Transverse colon (tissue), 4 donors: ENCODE data around the gene IRF9. TPM values are rescaled to one million over a fixed set of nuclear protein-coding genes. Genes with fewer than 3 reads are reported as not detected.
A peak's percentile ranks its signal among the peaks of the same experiment; 100 is the strongest.

ENCODE experiments used
- DNase-seq: peaks from one replicate; pipeline ENCODE4 v3.0.0-alpha.2; 2019
- H3K27ac ChIP-seq, 4 donors: fragments of 200-600 bp; sonication (generic); 2 replicates each; pipeline ENCODE4 v1.5.1; 2016 to 2018; ENCODE audit warnings: inconsistent platforms in 4 of 4
- H3K27me3 ChIP-seq: fragments of 200-600 bp; sonication (generic); 2 replicates; pipeline ENCODE4 v1.5.1; 2017; ENCODE audit warnings: inconsistent platforms
- H3K36me3 ChIP-seq, 4 donors: fragments of 200-600 bp; sonication (generic); 2 replicates each; pipeline ENCODE4 v1.5.1; 2017 to 2019; ENCODE audit warnings: inconsistent platforms in 4 of 4
- H3K4me1 ChIP-seq, 4 donors: fragments of 200-600 bp; sonication (generic); 2 replicates each; pipeline ENCODE4 v1.5.1; 2017 to 2020; ENCODE audit warnings: inconsistent platforms in 4 of 4
- H3K4me3 ChIP-seq, 4 donors: fragments of 200-600 bp; sonication (generic); 1 replicate in 1 of 4; 2 replicates in 3 of 4; pipeline versions ENCODE4 v1.5.1 to v1.6.1; 2017 to 2019; ENCODE audit warnings: inconsistent platforms in 4 of 4
- H3K9me3 ChIP-seq, 2 donors: fragments of 200-600 bp; sonication (generic); 2 replicates each; pipeline ENCODE4 v1.5.1; 2017 to 2019; ENCODE audit warnings: inconsistent platforms in 2 of 2
- EP300 ChIP-seq: sonication (generic); formaldehyde crosslinking; IDR thresholded peaks from one replicate; pipeline ENCODE4 v1.6.1; 2017; ENCODE audit warnings: antibody characterized with exemption, low read depth
- POLR2A ChIP-seq: fragments of 450-650 bp; IDR thresholded peaks from one replicate; pipeline ENCODE4 v1.6.1; 2016; ENCODE audit warnings: antibody characterized with exemption, mild to moderate bottlenecking, moderate library complexity
- POLR2AphosphoS5 ChIP-seq, 3 donors: sonication (generic); formaldehyde crosslinking; IDR thresholded peaks; one replicate each; pipeline ENCODE4 v1.6.1; 2016; ENCODE audit warnings: antibody characterized with exemption in 3 of 3
- WGBS, 2 donors: methylation state at CpG; one replicate each; pipeline ENCODE4 v1.1.5; 2018; ENCODE audit warnings: low coverage in 1 of 2; 5-methylcytosine and 5-hydroxymethylcytosine counted together
- in situ Hi-C, 4 donors: fragments of 200-750 bp; cut with MboI; loops; one replicate each; pipeline versions ENCODE4 v1.15.0 to v1.15.1; 2017; ENCODE audit warnings: low sequenced_read_pairs in 3 of 4, low pct_ligation_motif_present in 1 of 4, low pct_unique_long_range_greater_than_20kb in 1 of 4
- intact Hi-C: fragments of 100-400 bp; cut with DNase I; formaldehyde crosslinking; loops from one replicate; pipeline ENCODE4 v1.15.1; 2023; ENCODE audit warnings: low total_unique reads
- total RNA-seq, 4 donors: library from RNA; depleted of rRNA; stranded (reverse); fragments of >200 nt; gene quantifications; one replicate each; pipeline ENCODE4 v1.1.0, GENCODE V29; 2016
- TF ChIP-seq, protein P1 (sequence below), 5 experiments: fragments of 200-600 bp in 3 of 5; fragments of 450-650 bp in 2 of 5; sonication (generic) in 3 of 5; IDR thresholded peaks; 1 replicate in 2 of 5; 2 replicates in 3 of 5; pipeline ENCODE4 v1.5.1; 2016 to 2017; ENCODE audit warnings: antibody characterized with exemption in 5 of 5, inconsistent platforms in 3 of 5, mild to moderate bottlenecking in 2 of 5, moderate library complexity in 1 of 5

The IRF9 gene
- total RNA-seq, 4 donors from 2014 or later: 44.2 to 81.9 (median 52.4) TPM

DNA sequence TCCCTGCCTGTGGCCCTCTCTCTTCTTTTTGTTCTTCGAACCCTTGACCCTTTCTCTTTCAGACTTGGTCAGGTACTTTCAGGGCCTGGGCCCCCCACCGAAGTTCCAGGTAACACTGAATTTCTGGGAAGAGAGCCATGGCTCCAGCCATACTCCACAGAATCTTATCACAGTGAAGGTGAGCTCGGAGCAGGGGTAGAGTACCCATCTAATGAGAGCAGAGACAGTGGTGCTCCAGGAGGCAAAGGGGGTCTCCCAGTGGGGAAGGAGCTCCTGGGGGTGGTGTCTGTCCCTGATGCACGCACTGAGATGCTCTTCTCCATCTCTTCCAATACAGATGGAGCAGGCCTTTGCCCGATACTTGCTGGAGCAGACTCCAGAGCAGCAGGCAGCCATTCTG is 4.7 kb downstream of the IRF9 start:
- Histone ChIP-seq H3K9me3 (no peaks in the 10 kb centered on the region), H3K36me3 (peaks cover 0 to 47% (median 15%) of the 10 kb centered on the region in 4 donors), H3K27me3 (no peaks in the 10 kb centered on the region), H3K4me3 (no peak overlapping the region), H3K4me1 (peaks cover 18 to 26% (median 21%) of the 10 kb centered on the region in 4 donors), H3K27ac (no peak overlapping the region)
- TF ChIP-seq EP300 (no peak), POLR2A (no peak), POLR2AphosphoS5 (IDR thresholded peaks at IDR 0.05) (no peak)
- TF ChIP-seq, protein P1, sequence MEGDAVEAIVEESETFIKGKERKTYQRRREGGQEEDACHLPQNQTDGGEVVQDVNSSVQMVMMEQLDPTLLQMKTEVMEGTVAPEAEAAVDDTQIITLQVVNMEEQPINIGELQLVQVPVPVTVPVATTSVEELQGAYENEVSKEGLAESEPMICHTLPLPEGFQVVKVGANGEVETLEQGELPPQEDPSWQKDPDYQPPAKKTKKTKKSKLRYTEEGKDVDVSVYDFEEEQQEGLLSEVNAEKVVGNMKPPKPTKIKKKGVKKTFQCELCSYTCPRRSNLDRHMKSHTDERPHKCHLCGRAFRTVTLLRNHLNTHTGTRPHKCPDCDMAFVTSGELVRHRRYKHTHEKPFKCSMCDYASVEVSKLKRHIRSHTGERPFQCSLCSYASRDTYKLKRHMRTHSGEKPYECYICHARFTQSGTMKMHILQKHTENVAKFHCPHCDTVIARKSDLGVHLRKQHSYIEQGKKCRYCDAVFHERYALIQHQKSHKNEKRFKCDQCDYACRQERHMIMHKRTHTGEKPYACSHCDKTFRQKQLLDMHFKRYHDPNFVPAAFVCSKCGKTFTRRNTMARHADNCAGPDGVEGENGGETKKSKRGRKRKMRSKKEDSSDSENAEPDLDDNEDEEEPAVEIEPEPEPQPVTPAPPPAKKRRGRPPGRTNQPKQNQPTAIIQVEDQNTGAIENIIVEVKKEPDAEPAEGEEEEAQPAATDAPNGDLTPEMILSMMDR (IDR thresholded peaks at IDR 0.05): no peak
- no peak for DNase-seq
- intact Hi-C loops: no loop called here
- WGBS, 2 donors: 98 to 100% methylated on average over 4 to 5 of the region's 5 CpGs
- in situ Hi-C loops: no loop called here

DNA sequence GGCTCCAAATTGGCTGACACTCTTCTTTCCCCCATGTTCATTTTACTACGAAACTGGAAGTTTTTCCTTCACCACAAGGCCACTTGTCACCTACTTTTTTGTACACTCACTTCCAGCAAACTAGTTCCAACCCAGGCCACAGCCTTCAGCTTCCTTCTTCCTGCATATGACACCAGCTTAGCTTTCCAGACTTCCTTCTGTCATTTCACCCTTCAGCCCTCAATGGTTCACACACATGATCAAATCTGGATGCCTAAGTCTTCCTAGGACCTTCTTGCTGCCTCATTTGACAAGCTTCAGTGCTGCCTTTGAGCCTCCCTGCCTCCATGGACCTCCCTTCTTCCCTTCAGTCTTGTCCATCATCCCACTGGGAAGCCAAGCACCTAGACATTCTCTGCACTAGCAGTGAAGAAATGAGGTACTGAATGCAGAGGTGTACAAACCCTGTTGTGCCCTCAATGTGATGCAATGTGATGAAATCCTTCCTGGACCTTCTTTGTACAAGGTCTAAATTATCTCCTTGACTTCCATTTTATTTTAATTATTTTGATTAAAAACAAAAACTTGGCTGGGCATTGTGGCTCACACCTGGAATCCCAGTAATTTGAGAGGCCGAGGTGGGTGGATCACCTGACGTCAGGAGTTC is 6.5 kb downstream of the IRF9 start:
- peaks cover 0 to 47% (median 15%) of the 10 kb centered on the region in 4 donors for H3K36me3 ChIP-seq
- H3K4me1 ChIP-seq: peaks cover 12 to 19% (median 13%) of the 10 kb centered on the region in 4 donors
- intact Hi-C loops: no loop called here
- TF ChIP-seq EP300 (no peak), POLR2AphosphoS5 (IDR thresholded peaks at IDR 0.05) (no peak), POLR2A (no peak)
- TF ChIP-seq, protein P1 (IDR thresholded peaks at IDR 0.05): no peak
- DNase-seq: no peak
- H3K27me3 ChIP-seq: no peaks in the 10 kb centered on the region
- WGBS, 2 donors: 86 to 95% methylated on average over 2 to 3 of the region's 3 CpGs
- no peak overlapping the region for H3K27ac ChIP-seq
- H3K9me3 ChIP-seq: no peaks in the 10 kb centered on the region
- in situ Hi-C loops: no loop called here
- no peak overlapping the region for H3K4me3 ChIP-seq

DNA sequence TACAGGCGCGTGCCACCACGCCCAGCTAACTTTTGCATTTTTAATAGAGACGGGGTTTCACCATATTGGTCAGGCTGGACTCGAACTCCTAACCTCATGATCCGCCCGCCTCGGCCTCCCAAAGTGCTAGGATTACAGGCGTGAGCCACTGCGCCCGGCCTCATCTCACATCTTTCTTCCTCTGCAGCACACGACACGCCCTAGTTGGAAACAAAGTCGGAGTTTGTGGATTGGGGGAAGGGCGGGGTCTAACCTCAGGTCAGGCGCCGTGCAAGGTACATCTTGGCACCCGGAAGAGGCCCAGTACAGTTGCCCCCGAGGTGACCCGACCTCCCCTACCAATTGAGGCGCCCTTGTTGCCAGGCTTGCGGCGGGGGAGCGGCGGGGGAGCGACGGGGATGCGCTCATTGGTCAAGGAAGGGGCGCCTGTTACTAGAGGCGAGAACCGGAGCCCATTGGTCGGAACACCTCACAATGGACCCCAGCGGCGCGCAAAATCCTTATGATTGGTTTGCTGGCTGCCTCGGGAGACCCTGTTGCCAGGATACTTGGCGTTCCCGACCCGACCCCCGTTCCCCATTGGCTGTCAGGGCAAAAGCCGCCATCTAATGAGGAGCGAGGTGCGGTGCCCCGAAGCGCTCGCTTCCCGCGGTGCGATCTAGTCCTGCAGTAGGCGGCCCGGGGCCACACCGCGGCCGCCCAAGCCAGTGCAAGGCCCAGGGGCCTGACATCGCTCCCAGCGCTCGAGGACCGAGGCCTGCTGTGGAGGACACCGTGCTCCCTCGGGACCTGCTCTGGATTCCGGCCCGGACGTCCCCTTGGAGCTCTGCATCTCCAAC is 10.6 kb downstream of the IRF9 start, which contains the start of gene REC8:
REC8 (plus strand) TSS at position 659 of the 839 bp plus-strand sequence. CDS start 473 bp downstream, outside the sequence.
- Histone ChIP-seq H3K9me3 (no peaks in the 10 kb centered on the region), H3K36me3 (peaks cover 0 to 19% (median under 1%) of the 10 kb centered on the region in 4 donors), H3K4me1 (peaks cover 0 to 7% (median 4%) of the 10 kb centered on the region in 4 donors), H3K4me3 (peak within 1 kb of the TSS in 2 of 4 donors; percentile 26 to 41), H3K27me3 (no peaks in the 10 kb centered on the region), H3K27ac (peak within 1 kb of the TSS; percentile 6 to 70 (median 44))
- intact Hi-C loops (no loop called here), in situ Hi-C loops (no loop called here)
- 40 to 52% methylated on average over 3 to 58 of the region's 63 CpGs for WGBS, 2 donors
- TF ChIP-seq POLR2A (peak; percentile 10), EP300 (no peak), POLR2AphosphoS5 (IDR thresholded peaks at IDR 0.05) (peak in 1 of 3 donors; percentile 21)
- TF ChIP-seq, protein P1 (IDR thresholded peaks at IDR 0.05): no peak
- peak; percentile 74 for DNase-seq

DNA sequence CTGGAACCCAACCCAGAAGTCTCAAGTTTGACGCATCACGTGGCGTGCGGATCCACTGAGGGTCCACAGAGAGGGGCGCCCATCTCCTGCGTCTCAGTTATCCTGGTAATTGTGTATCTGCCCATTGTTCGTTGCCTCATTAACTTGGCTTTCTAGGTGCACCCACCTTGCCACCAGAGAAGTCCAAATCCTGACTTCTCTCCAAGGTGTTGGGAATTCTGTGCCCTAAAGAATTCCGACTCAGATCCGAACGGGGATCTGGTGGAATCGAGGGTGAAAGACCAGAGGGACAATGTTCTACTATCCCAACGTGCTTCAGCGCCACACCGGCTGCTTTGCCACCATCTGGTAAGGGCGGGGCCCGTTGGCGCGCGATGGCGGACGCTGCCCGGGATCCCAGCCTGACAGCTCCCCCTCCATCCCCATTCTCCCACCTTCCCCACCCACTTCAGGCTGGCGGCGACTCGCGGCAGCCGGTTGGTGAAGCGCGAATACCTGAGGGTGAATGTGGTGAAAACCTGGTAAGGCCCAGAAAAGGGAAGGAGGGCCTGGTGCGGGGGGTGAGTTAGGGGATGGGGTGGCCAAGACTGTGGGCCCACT is 11.3 kb downstream of the IRF9 start:
- intact Hi-C loops: no loop called here
- no peaks in the 10 kb centered on the region for H3K27me3 ChIP-seq
- H3K9me3 ChIP-seq: no peaks in the 10 kb centered on the region
- DNase-seq: no peak
- H3K4me3 ChIP-seq: peak overlapping the region in 2 of 4 donors; percentile 26 to 41
- H3K4me1 ChIP-seq: peaks cover 0 to 7% (median 4%) of the 10 kb centered on the region in 4 donors
- peaks cover 0 to 16% (median 3%) of the 10 kb centered on the region in 4 donors for H3K36me3 ChIP-seq
- WGBS, 2 donors: 52% methylated on average over 30 of the region's 30 CpGs; no CpG with 5 or more reads in 1 of the 2 donors
- in situ Hi-C loops: no loop called here
- no peak for TF ChIP-seq EP300
- no peak for TF ChIP-seq POLR2A
- no peak for TF ChIP-seq POLR2AphosphoS5 (IDR thresholded peaks at IDR 0.05)
- TF ChIP-seq, protein P1 (IDR thresholded peaks at IDR 0.05): no peak
- peak overlapping the region in 3 of 4 donors; percentile 30 to 70 (median 57) for H3K27ac ChIP-seq
